GM23338 (cell line): ENCODE results near the gene ANXA7. TPM values are rescaled to one million over a fixed set of nuclear protein-coding genes. Genes with fewer than 3 reads are reported as not detected.

ENCODE experiments used
- ATAC-seq: fragments of 200-7000 bp; cut with Tn5 transposase; 3 replicates; pipeline ENCODE4 v1.9.1; 2020
- DNase-seq: peaks from one replicate; pipeline ENCODE4 v3.0.0-alpha.2; 2015; ENCODE audit warnings: low spot score
- H2AFZ ChIP-seq: fragments of 200-600 bp; sonication (generic); 2 replicates; pipeline ENCODE4 v1.8.0; 2016; ENCODE audit warnings: antibody characterized with exemption, mild to moderate bottlenecking, moderate library complexity
- H3F3A ChIP-seq: fragments of 200-600 bp; sonication (generic); replicated peaks from 2 replicates; pipeline ENCODE4 v1.8.0; 2017; ENCODE audit warnings: antibody characterized with exemption, mixed run types, low read depth
- H3K27ac ChIP-seq: fragments of 200-600 bp; sonication (generic); 2 replicates; pipeline ENCODE4 v1.6.1; 2016; ENCODE audit warnings: low read depth
- H3K27me3 ChIP-seq: fragments of 200-600 bp; sonication (generic); 2 replicates; pipeline ENCODE4 v1.8.0; 2016; ENCODE audit warnings: mild to moderate bottlenecking, mixed run types, moderate library complexity; ENCODE audit not compliant: insufficient read depth
- H3K36me3 ChIP-seq: fragments of 200-600 bp; sonication (generic); 2 replicates; pipeline ENCODE4 v1.8.0; 2016; ENCODE audit warnings: mild to moderate bottlenecking; ENCODE audit not compliant: insufficient read depth
- H3K4me1 ChIP-seq: fragments of 200-600 bp; sonication (generic); 2 replicates; pipeline ENCODE4 v1.8.0; 2016; ENCODE audit warnings: mild to moderate bottlenecking, moderate library complexity; ENCODE audit not compliant: insufficient read depth
- H3K4me2 ChIP-seq: fragments of 200-600 bp; sonication (generic); 2 replicates; pipeline ENCODE4 v1.7.1; 2017; ENCODE audit warnings: mixed run types
- H3K4me3 ChIP-seq: fragments of 200-600 bp; sonication (generic); 2 replicates; pipeline ENCODE4 v1.6.1; 2016; ENCODE audit warnings: mixed run types
- H3K79me2 ChIP-seq: fragments of 200-600 bp; sonication (generic); replicated peaks from 2 replicates; pipeline ENCODE4 v1.8.0; 2017; ENCODE audit warnings: mild to moderate bottlenecking; ENCODE audit not compliant: insufficient read depth
- H3K9me2 ChIP-seq: fragments of 200-600 bp; sonication (generic); 2 replicates; pipeline ENCODE4 v1.8.0; 2017; ENCODE audit not compliant: insufficient read depth
- H4K20me1 ChIP-seq: fragments of 200-600 bp; sonication (generic); replicated peaks from 2 replicates; pipeline ENCODE4 v1.8.0; 2017; ENCODE audit warnings: mild to moderate bottlenecking; ENCODE audit not compliant: insufficient read depth
- H3K27ac Mint-ChIP-seq: 2 replicates; pipeline ENCODE4 v1.8.0; 2020; ENCODE audit warnings: inconsistent platforms, mild to moderate bottlenecking, moderate library complexity, mixed read lengths
- H3K27me3 Mint-ChIP-seq: 3 replicates; pipeline ENCODE4 v1.8.0; 2022; ENCODE audit warnings: low read depth, mild to moderate bottlenecking, moderate library complexity, mixed read lengths, inconsistent platforms; ENCODE audit not compliant: insufficient read depth, poor library complexity
- H3K36me3 Mint-ChIP-seq: 3 replicates; pipeline ENCODE4 v1.8.0; 2021; ENCODE audit warnings: low read depth, mild to moderate bottlenecking, inconsistent platforms, moderate library complexity, mixed read lengths
- H3K4me1 Mint-ChIP-seq: 3 replicates; pipeline ENCODE4 v1.8.0; 2020; ENCODE audit warnings: mild to moderate bottlenecking, inconsistent platforms, mixed read lengths
- H3K4me3 Mint-ChIP-seq: 3 replicates; pipeline ENCODE4 v1.8.0; 2021; ENCODE audit warnings: moderate library complexity, mild to moderate bottlenecking, inconsistent platforms, mixed read lengths
- H3K9me3 Mint-ChIP-seq: 3 replicates; pipeline ENCODE4 v1.8.0; 2020; ENCODE audit warnings: moderate library complexity, mild to moderate bottlenecking, inconsistent platforms, mixed read lengths
- CTCF ChIP-seq, 2 experiments: fragments of 200-600 bp in 1 of 2; sonication (generic) in 1 of 2; conservative IDR thresholded peaks; 2 replicates each; pipeline versions ENCODE4 v1.5.1 to v1.6.1; 2016 to 2017; ENCODE audit warnings: antibody characterized with exemption in 2 of 2, low read depth in 2 of 2, mild to moderate bottlenecking in 2 of 2, moderate library complexity in 1 of 2
- EZH2 ChIP-seq: fragments of 200-600 bp; sonication (generic); IDR thresholded peaks from one replicate; pipeline ENCODE4 v1.8.0; 2017; ENCODE audit warnings: antibody characterized with exemption, mild to moderate bottlenecking, low read depth; ENCODE audit not compliant: unreplicated experiment
- EZH2phosphoT487 ChIP-seq: fragments of 200-600 bp; sonication (generic); IDR thresholded peaks from one replicate; pipeline ENCODE4 v1.8.1; 2018; ENCODE audit warnings: antibody characterized with exemption; ENCODE audit not compliant: unreplicated experiment
- NANOG ChIP-seq: IDR thresholded peaks from 2 replicates; pipeline ENCODE4 v1.6.1; 2016; ENCODE audit warnings: antibody characterized with exemption, borderline replicate concordance
- REST ChIP-seq: IDR thresholded peaks from one replicate; pipeline ENCODE4 v1.6.1; 2018; ENCODE audit warnings: antibody characterized with exemption; ENCODE audit not compliant: unreplicated experiment
- STAT1 ChIP-seq: IDR thresholded peaks from one replicate; pipeline ENCODE4 v1.6.1; 2016; ENCODE audit warnings: antibody characterized with exemption; ENCODE audit not compliant: unreplicated experiment
- ZNF331 ChIP-seq: fragments of 250-450 bp; sonication (Bioruptor Pico); IDR thresholded peaks from 2 replicates; pipeline ENCODE4 v1.5.0; 2020; ENCODE audit warnings: low read depth, mild to moderate bottlenecking, moderate library complexity
- ZNF462 ChIP-seq: fragments of 250-450 bp; sonication (Bioruptor Pico); IDR thresholded peaks from 2 replicates; pipeline ENCODE4 v1.5.0; 2020; ENCODE audit warnings: mild to moderate bottlenecking, moderate library complexity
- polyA plus RNA-seq: library from polyadenylated mRNA; unstranded; fragments of >200 nt; fragmentation: Nextera tagmentation; extraction: Ambion mirVana; gene quantifications from 2 replicates; pipeline ENCODE4 v1.2.1, GENCODE V29; 2016
- total RNA-seq: library from RNA; depleted of rRNA; stranded (reverse); fragments of >200 nt; shearing (Covaris generic); gene quantifications from 2 replicates; pipeline ENCODE4 v1.2.3, GENCODE V29; 2014

The ANXA7 gene
- total and polyA plus RNA-seq, 2 experiments from 2014 or later: 63.7 to 80.1 TPM

GRCh38 chr10:73366381-73367298 lies 47.2 kb downstream of the ANXA7 start:
- Histone ChIP-seq H3F3A (no peaks in the 10 kb centered on the region), H2AFZ (no peak overlapping the region), H3K27ac (no peak overlapping the region), H3K36me3 (peaks cover 5% of the 10 kb centered on the region; the same call in 1 of the 2 replicates), H4K20me1 (no peaks in the 10 kb centered on the region), H3K79me2 (no peaks in the 10 kb centered on the region), H3K4me1 (no peaks in the 10 kb centered on the region), H3K27me3 (no peaks in the 10 kb centered on the region), H3K4me3 (no peak overlapping the region), H3K4me2 (no peak overlapping the region), H3K9me2 (peaks cover 8% of the 10 kb centered on the region; the same call in 1 of the 2 replicates)
- no peaks in the 10 kb centered on the region for H3K4me1 Mint-ChIP-seq
- TF ChIP-seq ZNF331 (CRISPR knock-in tag): no peak
- no peak for TF ChIP-seq REST
- TF ChIP-seq STAT1: no peak
- no peak for TF ChIP-seq NANOG
- no peak for TF ChIP-seq ZNF462 (CRISPR knock-in tag)
- no peak for TF ChIP-seq EZH2
- no peak for TF ChIP-seq EZH2phosphoT487
- TF ChIP-seq CTCF (conservative IDR thresholded peaks at IDR 0.05; ENCODE audit: low read depth in 2 of 2): no peak
- H3K27me3 Mint-ChIP-seq: peaks cover 2% of the 10 kb centered on the region
- ATAC-seq (no peak), DNase-seq (no peak)
- no peak overlapping the region for H3K4me3 Mint-ChIP-seq
- H3K27ac Mint-ChIP-seq: no peak overlapping the region
- no peaks in the 10 kb centered on the region for H3K9me3 Mint-ChIP-seq
- peaks cover 16% of the 10 kb centered on the region for H3K36me3 Mint-ChIP-seq
